Prostate gland (tissue), 2 donors: ENCODE data around the gene SLC14A1.

Experiments used
- CTCF ChIP-seq, 4 experiments: fragments of 200-600 bp in 2 of 4; fragments of 450-650 bp in 2 of 4; sonication (generic) in 2 of 4; IDR thresholded peaks; 1 replicate in 3 of 4; 2 replicates in 1 of 4; pipeline ENCODE4 v1.5.1; 2016 to 2019; ENCODE audit warnings: antibody characterized with exemption in 4 of 4, mild to moderate bottlenecking in 2 of 4, moderate library complexity in 2 of 4
- POLR2A ChIP-seq: fragments of 450-650 bp; IDR thresholded peaks from one replicate; pipeline ENCODE4 v1.6.1; 2016; ENCODE audit warnings: antibody characterized with exemption, mild to moderate bottlenecking

GRCh38 chr18:45792506-45793263 lies 68.7 kb downstream of the SLC14A1 start:
- no peak for TF ChIP-seq POLR2A
- no peak for TF ChIP-seq CTCF (IDR thresholded peaks at IDR 0.05)
